Rectal smooth muscle tissue (tissue), 1 donor: ENCODE results near the gene DDOST.

ENCODE experiments used
- H3K27ac ChIP-seq: one replicate; pipeline ENCODE4 v1.7.0; 2013; ENCODE audit warnings: low read depth, low read length, inconsistent platforms
- H3K27me3 ChIP-seq: one replicate; pipeline ENCODE4 v1.7.0; 2013; ENCODE audit warnings: low read length; ENCODE audit not compliant: control insufficient read depth, insufficient read depth
- H3K36me3 ChIP-seq: one replicate; pipeline ENCODE4 v1.7.0; 2013; ENCODE audit warnings: low read length; ENCODE audit not compliant: control insufficient read depth, insufficient read depth
- H3K4me1 ChIP-seq: one replicate; pipeline ENCODE4 v1.7.0; 2013; ENCODE audit warnings: low read length; ENCODE audit not compliant: control insufficient read depth, insufficient read depth
- H3K4me3 ChIP-seq: one replicate; pipeline ENCODE4 v1.7.0; 2013; ENCODE audit warnings: low read length
- H3K9ac ChIP-seq: one replicate; pipeline ENCODE4 v1.7.0; 2013; ENCODE audit warnings: low read length

DDOST gene

GRCh38 chr1:20648438-20648837, 12.7 kb downstream of the DDOST start:
- Histone ChIP-seq H3K36me3 (peaks cover 52% of the 10 kb centered on the region), H3K27me3 (no peaks in the 10 kb centered on the region), H3K9ac (no peak overlapping the region), H3K4me3 (no peak overlapping the region), H3K4me1 (no peaks in the 10 kb centered on the region), H3K27ac (no peak overlapping the region)

- Histone ChIP-seq H3K36me3 (peaks cover 44% of the 10 kb centered on the region), H3K4me1 (no peaks in the 10 kb centered on the region), H3K27ac (no peak overlapping the region), H3K9ac (no peak overlapping the region), H3K27me3 (no peaks in the 10 kb centered on the region), H3K4me3 (no peak overlapping the region)
Observed at GRCh38 chr1:20645414-20645813, 15.8 kb downstream of the DDOST start.

- Histone ChIP-seq H3K36me3 (peaks cover 45% of the 10 kb centered on the region), H3K27me3 (no peaks in the 10 kb centered on the region)
Observed at GRCh38 chr1:20644416-20644815, 16.8 kb downstream of the DDOST start.

GRCh38 chr1:20643080-20643479, 18.1 kb downstream of the DDOST start:
- Histone ChIP-seq H3K27ac (no peak overlapping the region), H3K4me3 (no peak overlapping the region), H3K4me1 (no peaks in the 10 kb centered on the region), H3K36me3 (peaks cover 37% of the 10 kb centered on the region), H3K9ac (no peak overlapping the region), H3K27me3 (no peaks in the 10 kb centered on the region)

More at GRCh38 chr1:20644416-20644815, 16.8 kb downstream of the DDOST start:
- Histone ChIP-seq H3K4me3 (no peak overlapping the region), H3K9ac (no peak overlapping the region), H3K4me1 (no peaks in the 10 kb centered on the region), H3K27ac (no peak overlapping the region)

GRCh38 chr1:20641975-20642374, 19.2 kb downstream of the DDOST start:
- no peak overlapping the region for H3K4me3 ChIP-seq
- H3K27me3 ChIP-seq: no peaks in the 10 kb centered on the region
- no peaks in the 10 kb centered on the region for H3K4me1 ChIP-seq
- H3K36me3 ChIP-seq: peaks cover 37% of the 10 kb centered on the region
- no peak overlapping the region for H3K27ac ChIP-seq
- no peak overlapping the region for H3K9ac ChIP-seq

- Histone ChIP-seq H3K4me1 (no peaks in the 10 kb centered on the region), H3K27ac (no peak overlapping the region)
Observed at GRCh38 chr1:20640183-20640597, 21.0 kb downstream of the DDOST start.

GRCh38 chr1:20636785-20637347, 24.3 kb downstream of the DDOST start:
- peaks cover 7% of the 10 kb centered on the region for H3K4me1 ChIP-seq
- H3K9ac ChIP-seq: no peak overlapping the region
- H3K36me3 ChIP-seq: peaks cover 11% of the 10 kb centered on the region

More at GRCh38 chr1:20640183-20640597, 21.0 kb downstream of the DDOST start:
- Histone ChIP-seq H3K4me3 (no peak overlapping the region), H3K36me3 (peaks cover 31% of the 10 kb centered on the region), H3K27me3 (no peaks in the 10 kb centered on the region), H3K9ac (no peak overlapping the region)

GRCh38 chr1:20634594-20635084, 26.5 kb downstream of the DDOST start:
- Histone ChIP-seq H3K4me3 (peak overlapping the region; percentile 76), H3K27me3 (no peaks in the 10 kb centered on the region), H3K4me1 (peaks cover 7% of the 10 kb centered on the region), H3K9ac (peak overlapping the region; percentile 19), H3K27ac (no peak overlapping the region), H3K36me3 (peaks cover 8% of the 10 kb centered on the region)

More at GRCh38 chr1:20636785-20637347, 24.3 kb downstream of the DDOST start:
- H3K27me3 ChIP-seq: no peaks in the 10 kb centered on the region
- H3K4me3 ChIP-seq: no peak overlapping the region
- H3K27ac ChIP-seq: no peak overlapping the region

GRCh38 chr1:20634065-20634593, 27.0 kb downstream of the DDOST start:
- Histone ChIP-seq H3K27me3 (no peaks in the 10 kb centered on the region), H3K9ac (peak overlapping the region; percentile 19), H3K36me3 (peaks cover 5% of the 10 kb centered on the region), H3K27ac (peak overlapping the region; percentile 87), H3K4me1 (peaks cover 7% of the 10 kb centered on the region), H3K4me3 (peak overlapping the region; percentile 76)

- Histone ChIP-seq H3K27ac (peak within 1 kb of the TSS; percentile 87), H3K4me1 (peaks cover 7% of the 10 kb centered on the region), H3K27me3 (no peaks in the 10 kb centered on the region), H3K9ac (peak within 1 kb of the TSS; percentile 80), H3K36me3 (peaks cover 2% of the 10 kb centered on the region), H3K4me3 (peak within 1 kb of the TSS; percentile 76)
Observed at GRCh38 chr1:20633190-20634064, 27.7 kb downstream of the DDOST start, which contains the start of gene PINK1. Gene PINK1 (plus strand): TSS chr1:20633458. CDS start chr1:20633549, 91 bp downstream.

- Histone ChIP-seq H3K4me1 (peaks cover 7% of the 10 kb centered on the region), H3K27ac (no peak overlapping the region), H3K4me3 (no peak overlapping the region), H3K9ac (no peak overlapping the region), H3K27me3 (no peaks in the 10 kb centered on the region), H3K36me3 (peaks cover 2% of the 10 kb centered on the region)
Observed at GRCh38 chr1:20632386-20632785, 28.8 kb downstream of the DDOST start.

- no peaks in the 10 kb centered on the region for H3K36me3 ChIP-seq
- no peak overlapping the region for H3K4me3 ChIP-seq
- H3K4me1 ChIP-seq: peaks cover 7% of the 10 kb centered on the region
- H3K9ac ChIP-seq: no peak overlapping the region
- H3K27ac ChIP-seq: no peak overlapping the region
- no peaks in the 10 kb centered on the region for H3K27me3 ChIP-seq
Observed at GRCh38 chr1:20630729-20631128, 30.4 kb downstream of the DDOST start.
